Measurements from ENCODE around the gene WNK2. TPM values are rescaled to one million over a fixed set of nuclear protein-coding genes. Genes with fewer than 3 reads are reported as not detected.
"Not testable (repeated sequence)": the region's sequence is repeated elsewhere in the genome, so short reads cannot be mapped to it uniquely, and the experiment has no call there.

WNK2 gene
- total RNA-seq: 12.6 TPM

- DNase-seq (ENCODE audit: low spot score in 2 of 2) (peak; percentile 79 to 86), FAIRE-seq (no peak)
Measured at GRCh38 chr9:93183663-93184431, at the start of gene WNK2. TSS of gene WNK2 (plus strand) at chr9:93184139. CDS start at chr9:93184930, 791 bp downstream.

- no peak for FAIRE-seq
- DNase-seq (ENCODE audit: low spot score in 2 of 2): no peak
Measured at GRCh38 chr9:93134740-93135444, 49.0 kb upstream of the WNK2 start.

GRCh38 chr9:93136011-93136440, 47.9 kb upstream of the WNK2 start:
- no peak for FAIRE-seq
- DNase-seq (ENCODE audit: low spot score in 2 of 2): peak in 1 of 2 donors; percentile 61

DNA sequence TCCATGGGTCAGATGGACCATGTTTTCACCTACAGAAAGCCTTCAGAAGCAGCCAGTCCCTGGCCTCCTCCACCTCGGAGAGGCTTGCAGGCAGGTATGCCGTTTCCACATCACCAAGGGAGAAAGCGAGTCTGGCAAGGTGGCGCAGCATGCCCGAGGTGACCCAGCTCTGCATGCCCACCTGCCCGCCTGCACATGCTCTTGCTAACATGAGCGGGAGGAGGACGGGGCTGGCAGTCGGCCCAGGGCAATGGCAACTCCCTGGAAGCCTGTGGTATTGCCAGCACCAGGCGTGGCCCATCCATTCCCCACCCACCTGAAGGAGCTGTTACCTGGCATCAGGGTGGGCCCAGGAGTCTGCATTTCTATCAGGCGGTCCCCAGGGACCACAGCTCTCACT, 46.6 kb upstream of the WNK2 start:
- no peak for DNase-seq (ENCODE audit: low spot score in 2 of 2)
- FAIRE-seq: no peak

DNA sequence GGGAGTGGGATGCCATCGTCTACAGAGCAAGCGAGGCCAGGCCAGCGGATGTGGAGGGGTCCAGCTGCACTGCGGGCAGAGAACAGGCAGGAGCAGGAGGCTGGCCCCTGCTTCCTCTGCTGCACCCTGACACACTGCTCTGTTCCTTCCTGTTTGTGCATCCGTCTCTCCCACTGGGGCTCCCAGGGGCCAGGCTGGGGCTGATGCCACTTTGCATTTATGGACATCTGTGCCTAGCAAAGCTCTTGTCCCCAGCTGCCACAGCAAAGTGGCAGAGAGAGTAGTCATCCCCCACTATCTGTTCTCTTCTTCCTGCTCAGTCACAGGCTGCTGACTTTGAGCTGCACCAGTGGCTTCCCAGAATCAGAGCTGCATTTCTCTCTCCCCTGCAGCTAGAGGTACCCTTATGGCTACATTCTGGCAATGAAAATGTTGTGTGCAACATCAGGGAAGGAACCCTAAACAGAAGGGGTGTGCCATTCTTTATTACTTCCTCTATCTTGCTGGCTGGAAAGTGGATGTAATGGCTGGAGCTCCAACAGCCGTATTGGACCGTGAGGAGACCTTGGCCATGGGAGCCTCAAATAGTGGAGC, 45.7 kb upstream of the WNK2 start:
- DNase-seq (ENCODE audit: low spot score in 2 of 2) (no peak), FAIRE-seq (no peak)

- DNase-seq (ENCODE audit: low spot score in 2 of 2) (no peak), FAIRE-seq (no peak)
Measured at GRCh38 chr9:93139365-93140182, 44.4 kb upstream of the WNK2 start.

DNA sequence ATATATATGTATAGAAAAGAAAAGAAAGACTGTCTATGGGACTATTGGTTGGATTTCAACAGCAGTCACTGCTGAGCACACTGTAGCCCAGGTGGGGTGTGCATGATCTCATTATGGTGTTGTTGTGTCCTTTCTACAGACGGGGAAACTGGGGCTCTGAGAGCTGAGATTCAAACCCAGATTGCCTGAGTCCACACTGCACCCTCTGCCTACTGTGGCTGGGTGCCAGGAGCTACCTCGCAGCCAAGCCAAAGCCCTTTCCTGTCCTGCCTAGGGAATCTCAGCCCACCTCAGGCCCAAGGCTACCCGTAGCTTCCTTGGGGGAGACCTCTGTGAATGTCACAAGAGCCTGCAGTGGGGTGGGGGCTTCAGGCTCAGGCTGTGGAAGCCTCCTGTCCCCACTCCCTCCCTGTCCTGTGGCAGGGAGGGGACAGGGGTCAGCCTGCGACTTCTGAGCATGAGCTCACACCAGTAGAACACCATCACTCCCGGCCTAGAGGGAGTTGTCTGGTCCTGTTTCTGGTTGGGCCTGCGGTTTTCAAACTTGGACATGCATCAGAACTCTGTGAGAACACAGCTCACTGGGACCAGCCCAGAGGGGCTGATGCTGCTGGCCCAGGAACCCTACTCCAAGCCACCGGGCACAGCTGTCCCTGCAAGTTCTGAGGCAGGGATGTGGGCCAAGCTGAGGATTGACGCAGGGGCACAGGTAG, 42.0 kb upstream of the WNK2 start:
- DNase-seq (ENCODE audit: low spot score in 2 of 2) (no peak), FAIRE-seq (no peak)

DNA sequence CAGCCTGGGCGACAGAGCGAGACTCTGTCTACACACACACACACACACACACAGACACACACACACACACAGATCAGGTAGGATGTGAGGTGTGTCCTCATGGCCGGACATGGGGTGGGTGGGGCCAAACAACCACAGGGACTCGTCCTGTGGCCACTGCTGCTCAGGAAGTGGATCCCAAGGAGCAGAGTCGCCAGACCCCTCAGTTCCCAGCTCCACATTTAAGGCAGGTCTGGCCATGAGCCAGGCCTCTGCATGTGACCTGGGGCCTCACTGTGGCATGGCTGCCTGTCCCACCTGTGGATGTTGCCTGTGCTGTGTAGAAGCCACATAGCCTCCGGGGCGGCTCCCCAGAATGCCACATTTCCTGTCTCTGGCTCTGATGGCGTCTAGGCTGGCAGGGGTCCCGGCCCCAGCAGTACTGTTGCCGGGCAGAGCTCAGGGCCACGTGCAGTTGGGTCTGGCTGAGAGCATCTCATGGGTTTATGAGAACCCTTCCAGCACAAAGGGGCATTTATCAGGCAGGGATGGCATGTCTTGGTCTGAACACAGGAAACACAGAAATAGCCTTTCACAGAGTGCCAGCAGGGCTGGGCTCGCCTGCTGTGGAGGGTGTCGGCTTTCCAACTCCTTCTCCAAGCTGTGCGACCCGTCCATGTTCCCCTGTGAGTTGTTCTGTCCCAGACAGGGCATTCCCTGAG, 40.0 kb upstream of the WNK2 start:
- DNase-seq (ENCODE audit: low spot score in 2 of 2) (peak; percentile 75 to 84), FAIRE-seq (peak; percentile 45)

DNA sequence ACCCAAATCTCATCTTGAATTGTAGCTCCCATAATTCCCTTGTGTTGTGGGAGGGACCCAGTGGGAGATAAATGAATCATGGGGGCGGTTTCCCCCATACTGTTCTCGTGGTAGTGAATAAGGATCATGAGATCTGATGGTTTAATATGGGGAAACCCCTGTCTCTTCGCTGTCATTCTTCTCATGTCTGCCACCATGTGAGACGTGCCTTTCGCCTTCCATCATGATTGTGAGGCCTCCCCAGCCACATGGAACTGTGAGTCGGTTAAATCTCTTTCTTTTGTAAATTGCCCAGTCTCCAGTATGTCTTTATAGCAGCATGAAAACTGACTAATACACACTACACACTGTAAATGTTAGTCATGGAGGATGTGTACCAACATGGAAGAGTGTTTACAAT, 37.2 kb upstream of the WNK2 start:
- not testable (repeated sequence) for FAIRE-seq; DNase-seq (ENCODE audit: low spot score in 2 of 2)

- FAIRE-seq (no peak), DNase-seq (ENCODE audit: low spot score in 2 of 2) (no peak)
Measured at GRCh38 chr9:93147632-93148031, 36.3 kb upstream of the WNK2 start.

- DNase-seq (ENCODE audit: low spot score in 2 of 2): no peak
- FAIRE-seq: no peak
Measured at GRCh38 chr9:93148721-93149120, 35.2 kb upstream of the WNK2 start.

DNA sequence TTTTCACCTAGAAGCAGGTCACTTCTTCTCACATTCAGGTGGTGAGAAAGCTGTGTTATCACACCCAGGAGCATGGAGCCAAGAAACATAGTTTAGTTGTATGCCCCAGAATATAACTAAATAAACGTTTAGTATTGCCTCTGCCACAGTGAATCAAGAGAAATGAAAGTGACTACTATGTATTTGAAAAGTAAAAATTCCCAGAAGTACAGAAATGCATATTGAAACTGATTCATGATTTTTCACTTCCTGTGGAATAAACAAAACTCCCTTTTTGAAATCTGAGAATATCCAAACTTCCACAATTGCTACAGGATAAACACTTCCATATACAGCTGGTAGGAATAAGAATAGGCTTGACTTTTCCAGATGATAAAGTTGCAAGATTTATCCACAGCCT, 34.6 kb upstream of the WNK2 start:
- DNase-seq (ENCODE audit: low spot score in 2 of 2): no peak
- no peak for FAIRE-seq

GRCh38 chr9:93151097-93151784, 32.7 kb upstream of the WNK2 start:
- no peak for FAIRE-seq

DNA sequence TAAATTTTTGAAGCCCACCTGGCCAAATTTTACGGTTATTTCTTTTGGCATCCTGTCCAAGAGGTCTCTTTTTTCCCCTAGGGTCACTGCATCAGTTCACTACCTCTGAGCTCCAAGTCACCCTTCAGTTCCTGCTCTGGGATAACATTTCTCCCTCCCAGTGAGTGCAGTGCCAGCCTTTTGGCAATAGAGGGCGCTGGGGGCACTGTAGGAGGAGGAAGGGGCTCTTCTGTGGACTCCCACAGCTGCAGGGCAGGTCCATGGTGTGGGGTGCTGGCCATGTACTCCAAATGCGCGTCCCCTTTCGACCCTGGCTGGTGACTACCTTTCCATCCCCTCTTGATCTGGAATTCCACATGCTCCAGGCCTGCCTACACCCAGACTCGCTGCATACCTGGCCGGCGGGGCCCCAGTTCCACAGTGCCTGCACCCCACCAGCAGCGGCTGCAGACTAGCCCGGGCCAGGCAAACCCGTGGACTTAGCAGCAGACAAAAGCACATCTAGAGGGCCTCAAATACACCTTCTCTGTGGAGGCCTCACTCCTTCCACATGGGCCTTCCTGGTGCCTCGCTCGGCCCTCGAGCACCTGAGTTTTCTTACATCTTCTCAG, 29.5 kb upstream of the WNK2 start:
- DNase-seq (ENCODE audit: low spot score in 2 of 2): no peak
- FAIRE-seq: no peak

More at GRCh38 chr9:93151097-93151784, 32.7 kb upstream of the WNK2 start:
- DNase-seq (ENCODE audit: low spot score in 2 of 2): no peak

GRCh38 chr9:93155716-93156474, 28.0 kb upstream of the WNK2 start:
- DNase-seq (ENCODE audit: low spot score in 2 of 2) (peak; percentile 51 to 59), FAIRE-seq (no peak)

GRCh38 chr9:93156475-93157008, 27.4 kb upstream of the WNK2 start:
- no peak for DNase-seq (ENCODE audit: low spot score in 2 of 2)
- no peak for FAIRE-seq

Measured in frontal cortex (tissue), 4 donors.